SU-DHL-6 (cell line): ENCODE results near the gene AGBL3.

Experiments used
- H2AFZ ChIP-seq: fragments of 200-600 bp; sonication (generic); 2 replicates; pipeline ENCODE4 v1.6.1; 2014; ENCODE audit warnings: low read depth, mild to moderate bottlenecking, moderate library complexity, mixed read lengths, antibody characterized with exemption, low read length; ENCODE audit not compliant: severe bottlenecking
- H3F3A ChIP-seq: fragments of 200-600 bp; shearing (Covaris generic); 2 replicates; pipeline ENCODE4 v1.6.0; 2016; ENCODE audit warnings: antibody characterized with exemption, mild to moderate bottlenecking; ENCODE audit not compliant: insufficient read depth
- H3K27ac ChIP-seq: fragments of 200-600 bp; sonication (generic); 2 replicates; pipeline ENCODE4 v1.5.1; 2016; ENCODE audit warnings: low read depth, mild to moderate bottlenecking, low read length, moderate library complexity, mixed read lengths
- H3K27me3 ChIP-seq: fragments of 200-600 bp; sonication (generic), shearing (Covaris generic); 2 replicates; pipeline ENCODE4 v1.6.0; 2014; ENCODE audit warnings: mild to moderate bottlenecking, low read length
- H3K36me3 ChIP-seq: fragments of 200-600 bp; sonication (generic); 2 replicates; pipeline ENCODE4 v1.6.1; 2014; ENCODE audit warnings: mild to moderate bottlenecking, low read length, mixed read lengths
- H3K4me2 ChIP-seq: fragments of 300-600, 200-600 bp; shearing (Covaris generic), sonication (generic); 2 replicates; pipeline ENCODE4 v1.6.0; 2014; ENCODE audit warnings: low read length, low read depth, mild to moderate bottlenecking; ENCODE audit not compliant: poor library complexity, severe bottlenecking
- H3K4me3 ChIP-seq: fragments of 200-600 bp; sonication (generic); 2 replicates; pipeline ENCODE4 v1.5.1; 2014; ENCODE audit warnings: antibody characterized with exemption, low read length, mild to moderate bottlenecking, mixed read lengths; ENCODE audit not compliant: insufficient read depth, poor library complexity, severe bottlenecking
- H3K79me2 ChIP-seq: fragments of 200-600 bp; sonication (generic); 2 replicates; pipeline ENCODE4 v1.6.1; 2014; ENCODE audit warnings: mild to moderate bottlenecking, low read length, moderate library complexity; ENCODE audit not compliant: insufficient read depth
- H3K9ac ChIP-seq: fragments of 200-600 bp; sonication (generic); 2 replicates; pipeline ENCODE4 v1.7.0; 2014; ENCODE audit warnings: mild to moderate bottlenecking, low read length
- H3K9me2 ChIP-seq: fragments of 200-600 bp; sonication (generic); replicated peaks from 2 replicates; pipeline ENCODE4 v1.6.1; 2014; ENCODE audit warnings: low read length; ENCODE audit not compliant: insufficient read depth
- H3K9me3 ChIP-seq: fragments of 200-600 bp; sonication (generic); 2 replicates; pipeline ENCODE4 v1.6.1; 2014; ENCODE audit warnings: low read length, mixed read lengths; ENCODE audit not compliant: insufficient read depth
- H4K20me1 ChIP-seq: fragments of 200-600 bp; sonication (generic); 2 replicates; pipeline ENCODE4 v1.6.1; 2014; ENCODE audit warnings: low read depth, mild to moderate bottlenecking, antibody characterized with exemption, low read length, moderate library complexity, mixed read lengths
- EZH2phosphoT487 ChIP-seq: fragments of 200-600 bp; sonication (generic), shearing (Covaris generic); conservative IDR thresholded peaks from 2 replicates; pipeline ENCODE4 v1.6.1; 2018; ENCODE audit warnings: mild to moderate bottlenecking, antibody characterized with exemption, low read length, moderate library complexity, mixed read lengths
- TF ChIP-seq, protein P1 (sequence below): fragments of 200-600 bp; sonication (generic); IDR thresholded peaks from one replicate; pipeline ENCODE4 v1.5.1; 2017; ENCODE audit warnings: antibody characterized with exemption, mild to moderate bottlenecking, low read length, moderate library complexity; ENCODE audit not compliant: insufficient read depth, poor library complexity, severe bottlenecking

AGBL3 gene

GRCh38 chr7:135129579-135129978 lies 143.3 kb downstream of the AGBL3 start:
- Histone ChIP-seq H3K79me2 (no peaks in the 10 kb centered on the region), H3F3A (no peaks in the 10 kb centered on the region), H3K36me3 (peaks cover 5% of the 10 kb centered on the region; the same call in 1 of the 2 replicates), H3K9me3 (no peaks in the 10 kb centered on the region), H3K4me2 (no peak overlapping the region), H4K20me1 (no peaks in the 10 kb centered on the region), H3K9ac (no peak overlapping the region), H2AFZ (no peak overlapping the region), H3K27ac (no peak overlapping the region), H3K4me3 (no peak overlapping the region), H3K27me3 (no peaks in the 10 kb centered on the region), H3K9me2 (no peaks in the 10 kb centered on the region)
- TF ChIP-seq, protein P1, sequence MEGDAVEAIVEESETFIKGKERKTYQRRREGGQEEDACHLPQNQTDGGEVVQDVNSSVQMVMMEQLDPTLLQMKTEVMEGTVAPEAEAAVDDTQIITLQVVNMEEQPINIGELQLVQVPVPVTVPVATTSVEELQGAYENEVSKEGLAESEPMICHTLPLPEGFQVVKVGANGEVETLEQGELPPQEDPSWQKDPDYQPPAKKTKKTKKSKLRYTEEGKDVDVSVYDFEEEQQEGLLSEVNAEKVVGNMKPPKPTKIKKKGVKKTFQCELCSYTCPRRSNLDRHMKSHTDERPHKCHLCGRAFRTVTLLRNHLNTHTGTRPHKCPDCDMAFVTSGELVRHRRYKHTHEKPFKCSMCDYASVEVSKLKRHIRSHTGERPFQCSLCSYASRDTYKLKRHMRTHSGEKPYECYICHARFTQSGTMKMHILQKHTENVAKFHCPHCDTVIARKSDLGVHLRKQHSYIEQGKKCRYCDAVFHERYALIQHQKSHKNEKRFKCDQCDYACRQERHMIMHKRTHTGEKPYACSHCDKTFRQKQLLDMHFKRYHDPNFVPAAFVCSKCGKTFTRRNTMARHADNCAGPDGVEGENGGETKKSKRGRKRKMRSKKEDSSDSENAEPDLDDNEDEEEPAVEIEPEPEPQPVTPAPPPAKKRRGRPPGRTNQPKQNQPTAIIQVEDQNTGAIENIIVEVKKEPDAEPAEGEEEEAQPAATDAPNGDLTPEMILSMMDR, result no peak

DNA sequence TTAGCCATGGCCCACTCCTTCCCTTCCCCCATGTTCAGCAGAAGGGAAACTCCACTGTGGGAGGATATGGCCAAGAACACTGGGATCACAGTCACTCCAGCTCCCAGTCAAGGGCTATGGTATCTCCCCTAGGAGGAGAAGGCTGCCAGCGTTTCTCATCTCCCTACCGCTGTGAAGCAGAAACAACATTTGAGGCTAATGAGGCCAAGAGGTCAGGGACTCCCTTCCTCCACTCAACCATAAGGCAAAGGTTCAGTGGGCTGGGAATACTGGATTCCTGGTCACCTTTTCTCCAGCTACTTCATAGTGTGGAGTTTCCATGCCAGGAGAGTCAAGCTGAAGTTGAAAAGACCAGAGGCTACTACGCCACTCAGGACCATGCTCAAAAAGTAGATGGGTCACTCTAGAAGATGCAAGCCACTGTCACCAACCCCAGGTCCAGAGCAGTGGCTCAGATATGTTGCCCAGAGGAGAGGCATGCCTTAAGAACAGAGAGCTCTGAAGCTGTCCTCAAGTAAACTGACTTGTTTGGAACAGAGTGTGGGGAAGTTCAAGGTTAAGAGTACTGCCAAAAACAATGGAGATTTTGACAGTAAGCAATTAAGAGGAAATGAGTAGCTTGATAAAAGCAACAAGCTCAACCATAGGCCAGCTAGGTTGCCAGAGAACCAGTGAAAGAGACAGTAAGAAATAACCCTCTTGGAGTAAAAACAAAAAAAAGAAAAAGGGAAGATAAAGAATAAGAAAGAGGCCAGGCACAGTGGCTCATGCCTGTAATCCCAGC lies 157.8 kb downstream of the AGBL3 start:
- Histone ChIP-seq H2AFZ (no peak overlapping the region), H3K79me2 (no peaks in the 10 kb centered on the region), H3K27ac (no peak overlapping the region), H3K4me2 (no peak overlapping the region), H4K20me1 (no peaks in the 10 kb centered on the region), H3K9ac (no peak overlapping the region), H3K4me3 (no peak overlapping the region), H3K9me2 (no peaks in the 10 kb centered on the region), H3F3A (no peaks in the 10 kb centered on the region), H3K9me3 (no peaks in the 10 kb centered on the region), H3K36me3 (no peaks in the 10 kb centered on the region), H3K27me3 (no peaks in the 10 kb centered on the region)
- TF ChIP-seq EZH2phosphoT487, result no peak
- TF ChIP-seq, protein P1, result no peak

- Histone ChIP-seq H3K36me3 (no peaks in the 10 kb centered on the region), H3K27ac (no peak overlapping the region), H3K9me3 (no peaks in the 10 kb centered on the region), H3K4me2 (peak overlapping the region; percentile 60), H2AFZ (no peak overlapping the region), H3K9me2 (no peaks in the 10 kb centered on the region), H3F3A (no peaks in the 10 kb centered on the region), H4K20me1 (no peaks in the 10 kb centered on the region), H3K79me2 (no peaks in the 10 kb centered on the region), H3K27me3 (no peaks in the 10 kb centered on the region), H3K4me3 (peak overlapping the region; percentile 16), H3K9ac (no peak overlapping the region)
- TF ChIP-seq, protein P1, result no peak
- no peak for TF ChIP-seq EZH2phosphoT487
Measured at GRCh38 chr7:135147341-135147898, 161.1 kb downstream of the AGBL3 start.
